Epithelial cell of proximal tubule (primary cell): Measurements from ENCODE around the gene BIN2. TPM values are rescaled to one million over a fixed set of nuclear protein-coding genes. Genes with fewer than 3 reads are reported as not detected.
A peak's percentile ranks its signal among the peaks of the same experiment; 100 is the strongest.

ENCODE experiments used
- DNase-seq: peaks from one replicate; pipeline ENCODE4 v3.0.0-alpha.2; 2011; ENCODE audit warnings: low read depth
- H3K4me3 ChIP-seq: 2 replicates; pipeline ENCODE4 v1.5.1; 2011; ENCODE audit warnings: low read depth, mild to moderate bottlenecking, low read length
- total RNA-seq: library from RNA; depleted of rRNA; stranded (reverse); fragments of >200 nt; gene quantifications from 2 replicates; pipeline ENCODE4 v1.2.3, GENCODE V29; 2015
- TF ChIP-seq, protein P1 (sequence below): conservative IDR thresholded peaks from 2 replicates; pipeline ENCODE4 v1.5.1; 2012; ENCODE audit warnings: low read depth, mild to moderate bottlenecking, low read length

BIN2 gene
- total RNA-seq, 1 donor from 2014 or later, result not detected

DNA sequence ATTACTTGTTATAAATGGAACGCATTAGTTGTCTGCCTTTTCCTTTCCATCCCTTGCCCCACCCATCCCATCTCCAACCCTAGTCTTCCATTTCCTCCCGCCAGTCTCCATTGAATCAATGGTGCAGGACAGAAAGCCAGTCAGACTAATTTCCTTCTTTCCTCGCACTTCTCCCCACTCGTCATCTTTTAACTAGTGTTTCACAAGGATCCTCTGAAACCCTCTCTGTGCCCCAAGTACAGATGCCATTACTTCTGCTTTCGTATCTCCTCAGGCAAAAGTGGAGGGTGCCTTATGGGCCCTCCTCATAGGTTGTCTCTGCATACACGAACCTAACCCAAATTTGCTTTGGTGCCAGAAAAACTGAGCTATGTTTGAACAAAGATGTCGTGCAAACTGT is 81.1 kb downstream of the BIN2 start:
- TF ChIP-seq, protein P1, sequence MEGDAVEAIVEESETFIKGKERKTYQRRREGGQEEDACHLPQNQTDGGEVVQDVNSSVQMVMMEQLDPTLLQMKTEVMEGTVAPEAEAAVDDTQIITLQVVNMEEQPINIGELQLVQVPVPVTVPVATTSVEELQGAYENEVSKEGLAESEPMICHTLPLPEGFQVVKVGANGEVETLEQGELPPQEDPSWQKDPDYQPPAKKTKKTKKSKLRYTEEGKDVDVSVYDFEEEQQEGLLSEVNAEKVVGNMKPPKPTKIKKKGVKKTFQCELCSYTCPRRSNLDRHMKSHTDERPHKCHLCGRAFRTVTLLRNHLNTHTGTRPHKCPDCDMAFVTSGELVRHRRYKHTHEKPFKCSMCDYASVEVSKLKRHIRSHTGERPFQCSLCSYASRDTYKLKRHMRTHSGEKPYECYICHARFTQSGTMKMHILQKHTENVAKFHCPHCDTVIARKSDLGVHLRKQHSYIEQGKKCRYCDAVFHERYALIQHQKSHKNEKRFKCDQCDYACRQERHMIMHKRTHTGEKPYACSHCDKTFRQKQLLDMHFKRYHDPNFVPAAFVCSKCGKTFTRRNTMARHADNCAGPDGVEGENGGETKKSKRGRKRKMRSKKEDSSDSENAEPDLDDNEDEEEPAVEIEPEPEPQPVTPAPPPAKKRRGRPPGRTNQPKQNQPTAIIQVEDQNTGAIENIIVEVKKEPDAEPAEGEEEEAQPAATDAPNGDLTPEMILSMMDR, result no peak
- no peak overlapping the region for H3K4me3 ChIP-seq
- no peak for DNase-seq

GRCh38 chr12:51242120-51242519 is 81.9 kb downstream of the BIN2 start:
- no peak for DNase-seq
- no peak overlapping the region for H3K4me3 ChIP-seq
- TF ChIP-seq, protein P1, result no peak

GRCh38 chr12:51240971-51241370 is 83.0 kb downstream of the BIN2 start:
- TF ChIP-seq, protein P1, result no peak
- DNase-seq, result no peak

GRCh38 chr12:51238510-51239334 is 85.3 kb downstream of the BIN2 start, which contains the start of gene DAZAP2:
Gene DAZAP2, plus strand, starts transcription at chr12:51238826. Its CDS starts 82 bp downstream, at chr12:51238908.
- TF ChIP-seq, protein P1, result peak; percentile 28
- DNase-seq, result peak; percentile 60
- peak within 1 kb of the TSS; percentile 97 for H3K4me3 ChIP-seq

More at GRCh38 chr12:51240971-51241370, 83.0 kb downstream of the BIN2 start:
- H3K4me3 ChIP-seq, result no peak overlapping the region

GRCh38 chr12:51238037-51238509 is 85.9 kb downstream of the BIN2 start:
- H3K4me3 ChIP-seq, result peak overlapping the region; percentile 97
- DNase-seq, result no peak
- TF ChIP-seq, protein P1, result peak; percentile 1

DNA sequence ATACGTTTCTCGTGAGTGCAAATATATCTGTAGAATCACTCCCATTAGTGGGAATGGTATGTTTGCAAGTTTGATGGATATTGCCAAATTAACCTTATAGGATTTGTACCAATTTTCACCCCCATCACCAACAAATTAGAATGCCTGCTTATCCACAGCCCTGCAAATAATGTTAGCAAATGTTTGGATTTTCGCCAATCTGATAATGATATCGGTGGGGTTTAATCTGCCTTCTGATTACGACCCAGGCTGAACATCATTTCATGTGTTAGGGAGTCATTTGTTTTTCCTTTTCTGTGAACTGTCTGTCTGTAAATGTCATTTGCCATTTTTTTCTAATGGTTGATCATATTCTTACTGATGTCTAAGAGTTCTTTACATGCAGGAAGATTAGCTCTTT is 89.4 kb downstream of the BIN2 start:
- TF ChIP-seq, protein P1, result no peak
- no peak for DNase-seq
- no peak overlapping the region for H3K4me3 ChIP-seq
